NCI-H1048 (cell line): Measurements from ENCODE around the gene CALCB.

Experiments
- DNase-seq: peaks from one replicate; lab custom pipeline; 2025; lab: John Stamatoyannopoulos, UW

The CALCB gene

DNA sequence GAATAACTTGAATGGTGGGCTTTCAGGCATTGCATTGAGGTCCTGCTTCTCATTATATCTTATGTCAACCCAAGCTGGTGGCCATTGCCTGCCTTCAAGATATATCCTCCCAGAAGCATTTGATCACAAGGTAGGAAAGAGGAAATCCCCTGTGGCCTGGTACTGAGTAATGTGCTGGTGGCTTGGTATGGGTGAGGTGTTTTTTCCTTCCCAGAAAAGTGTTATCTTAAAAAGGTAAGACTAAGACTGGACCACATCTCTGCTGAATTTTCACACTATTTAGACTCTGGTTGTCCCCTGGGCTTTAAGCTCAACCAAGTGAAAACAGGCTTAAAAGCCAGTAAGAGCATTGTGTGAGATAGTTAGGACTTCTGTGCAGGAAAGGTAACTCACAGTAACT is 45.0 kb downstream of the CALCB start:
- no peak for DNase-seq

DNA sequence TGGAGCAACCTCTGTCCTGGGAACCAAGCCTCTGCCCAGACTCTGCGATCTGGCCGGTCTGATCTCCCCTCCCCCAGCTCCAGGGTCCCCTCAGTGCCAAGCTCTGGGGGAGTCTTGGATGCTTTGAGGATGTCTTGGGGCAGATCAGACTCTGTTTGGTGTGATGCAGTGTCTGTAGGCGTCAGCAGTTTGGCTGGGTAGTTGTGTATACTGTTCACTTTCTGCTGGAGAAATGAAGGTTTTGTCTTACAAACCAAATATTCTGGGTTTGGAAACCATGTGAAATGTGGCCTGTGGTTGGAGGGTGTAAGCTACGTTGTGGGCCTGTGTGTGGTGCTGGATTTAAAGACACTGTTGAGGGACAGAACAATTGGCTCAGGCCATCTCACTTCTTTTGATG is 46.0 kb downstream of the CALCB start:
- DNase-seq: no peak

DNA sequence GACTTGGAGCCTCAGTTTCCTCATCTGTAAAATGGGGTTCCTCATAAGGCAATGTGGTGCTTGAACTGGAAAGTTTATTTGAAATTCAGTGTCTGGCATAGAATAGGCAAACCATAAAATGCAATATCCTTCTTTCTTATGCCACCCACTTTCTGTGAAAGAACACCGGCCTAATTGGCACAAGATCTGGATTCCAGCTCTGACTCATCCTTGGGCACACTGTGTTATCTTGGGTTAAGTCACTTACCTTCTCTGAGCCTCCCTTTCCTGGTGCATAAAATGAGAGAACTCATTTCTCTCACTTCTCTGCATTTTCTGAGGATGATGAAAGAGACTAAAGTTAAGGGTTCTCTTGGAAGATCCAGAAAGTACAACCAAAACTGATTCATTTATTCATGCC is 46.4 kb downstream of the CALCB start:
- DNase-seq: no peak

DNA sequence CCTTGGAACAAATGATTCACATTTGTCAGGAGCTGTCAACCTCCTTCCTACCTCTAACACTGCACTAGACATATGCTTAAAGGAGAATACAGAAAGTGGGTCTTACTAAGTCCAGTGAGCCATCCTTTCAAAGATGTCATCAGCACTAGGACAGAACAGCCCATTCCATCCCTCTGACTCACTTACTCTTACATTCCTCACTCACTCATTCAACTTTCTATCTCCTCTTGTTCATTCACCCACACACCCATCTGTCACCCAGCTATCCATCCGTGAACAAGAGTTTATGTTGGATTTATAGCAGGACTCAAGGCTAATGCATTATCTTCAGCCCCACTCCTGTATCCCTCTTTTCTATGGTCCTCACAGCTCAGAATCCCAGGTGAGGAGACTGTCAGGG is 50.5 kb downstream of the CALCB start:
- no peak for DNase-seq

DNA sequence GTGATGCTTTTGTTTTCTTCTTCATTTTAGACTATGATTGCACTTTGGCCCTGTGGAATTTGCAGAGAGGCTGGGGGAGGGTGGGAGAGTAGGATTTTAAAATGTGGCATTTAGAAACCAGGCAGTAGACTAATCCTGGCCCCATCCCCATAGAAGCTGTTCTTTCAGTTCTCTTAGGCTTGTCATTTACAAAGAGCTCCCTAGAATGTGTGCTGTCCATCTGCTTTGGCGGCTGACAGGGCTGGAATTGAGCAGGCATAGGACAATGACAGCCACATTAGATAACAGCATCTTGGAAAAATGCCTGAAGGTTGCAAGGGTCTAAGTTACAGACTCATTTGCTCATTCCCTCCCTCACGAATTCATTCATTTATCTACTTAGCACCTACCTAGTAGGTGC is 51.1 kb downstream of the CALCB start:
- DNase-seq: no peak

DNA sequence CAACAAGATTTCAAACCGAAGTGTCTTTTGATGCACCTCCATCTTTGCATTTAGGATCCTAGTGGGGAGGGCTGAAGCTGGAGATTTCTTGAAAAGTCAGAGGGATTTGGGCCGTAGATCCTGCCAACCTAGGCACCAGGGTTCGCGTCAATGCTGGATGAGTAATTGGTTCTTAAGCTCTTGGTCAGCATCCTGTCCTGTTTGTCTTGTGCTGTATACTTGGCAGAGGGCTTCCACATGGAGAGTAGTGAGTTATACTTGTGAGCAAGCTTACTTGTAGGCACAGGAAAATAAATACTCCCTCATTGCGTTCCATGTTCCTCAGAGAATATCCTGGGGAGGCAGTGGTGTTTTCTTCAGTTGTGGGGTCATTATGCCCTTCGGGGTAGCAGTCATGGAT is 53.9 kb downstream of the CALCB start:
- no peak for DNase-seq
